SK-N-SH treated with all-trans-retinoic acid at 6 μM for 48 hours (cell line): Measurements from ENCODE around the gene CFAP20DC.

Experiments
- CSRNP3 ChIP-seq: fragments of 250-450 bp; sonication (Bioruptor Pico); IDR thresholded peaks from 2 replicates; pipeline ENCODE4 v1.5.1; 2021; ENCODE audit warnings: mild to moderate bottlenecking, moderate library complexity
- ESRRG ChIP-seq: fragments of 250-450 bp; sonication (Bioruptor Pico); IDR thresholded peaks from 2 replicates; pipeline ENCODE4 v1.6.1; 2021; ENCODE audit warnings: mild to moderate bottlenecking

GRCh38 chr3:58728723-58729122, 321.1 kb downstream of the CFAP20DC start:
- TF ChIP-seq ESRRG (CRISPR knock-in tag) (no peak), CSRNP3 (CRISPR knock-in tag) (no peak)
